HG03060 (cell line): Measurements from ENCODE around the gene ZNF792.
"Not testable (repeated sequence)": the region's sequence is repeated elsewhere in the genome, so short reads cannot be mapped to it uniquely, and the experiment has no call there.

Experiments used
- ATAC-seq: cut with Tn5 transposase; IDR thresholded peaks from one replicate; pipeline ENCODE4 v1.9.1; 2021; ENCODE audit warnings: low read depth, moderate number of reproducible peaks; ENCODE audit not compliant: unreplicated experiment

The ZNF792 gene

DNA sequence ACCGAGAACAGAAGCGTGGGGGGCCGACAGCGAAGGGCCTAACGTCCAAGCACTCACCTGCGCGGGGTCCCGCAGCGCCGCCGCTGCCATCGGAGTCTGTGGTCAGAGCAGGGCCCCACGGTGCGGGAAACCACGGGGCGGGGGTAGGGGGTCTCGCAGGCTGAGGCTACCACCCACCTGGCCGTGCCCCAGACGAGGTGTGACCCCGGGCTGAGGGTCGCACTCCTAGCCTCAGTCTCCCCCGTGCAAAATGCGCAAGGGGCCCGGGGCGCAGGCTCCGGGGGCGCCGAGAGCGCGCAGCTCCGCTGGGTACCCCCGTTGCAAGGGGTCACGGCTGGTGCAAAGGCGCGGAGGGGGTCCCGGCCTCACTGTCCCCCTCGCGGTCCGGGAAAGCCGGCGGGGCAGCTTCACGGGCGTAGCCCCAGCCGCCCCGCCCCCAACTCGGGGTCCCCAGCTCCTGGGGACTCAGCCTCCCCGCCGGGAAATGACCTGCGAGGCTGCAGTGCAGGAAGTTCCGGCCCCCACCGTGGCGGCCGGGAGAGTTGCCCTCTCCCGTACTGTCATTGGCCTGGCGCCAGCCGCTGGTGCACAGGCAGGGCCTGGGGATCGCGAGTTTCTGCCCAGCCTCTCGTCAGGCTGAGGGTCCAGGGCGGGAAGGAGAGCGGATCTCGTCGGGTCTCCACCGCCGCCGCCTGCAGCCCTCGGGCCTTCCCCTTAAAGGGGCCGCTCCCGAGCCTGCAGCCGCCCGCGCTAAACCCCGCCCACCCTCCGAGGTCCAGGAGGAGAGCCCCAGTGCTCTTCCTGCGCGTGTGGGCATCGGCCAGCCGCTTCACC is at the start of gene ZNF792:
ZNF792 (minus strand) TSS at position 657 of the 834 bp plus-strand sequence; CDS start at position 90, 567 bp downstream.
- ATAC-seq: no peak

- no peak for ATAC-seq
These were observed 49.2 kb upstream of the ZNF792 start for GRCh38 chr19:35013041-35013819.

DNA sequence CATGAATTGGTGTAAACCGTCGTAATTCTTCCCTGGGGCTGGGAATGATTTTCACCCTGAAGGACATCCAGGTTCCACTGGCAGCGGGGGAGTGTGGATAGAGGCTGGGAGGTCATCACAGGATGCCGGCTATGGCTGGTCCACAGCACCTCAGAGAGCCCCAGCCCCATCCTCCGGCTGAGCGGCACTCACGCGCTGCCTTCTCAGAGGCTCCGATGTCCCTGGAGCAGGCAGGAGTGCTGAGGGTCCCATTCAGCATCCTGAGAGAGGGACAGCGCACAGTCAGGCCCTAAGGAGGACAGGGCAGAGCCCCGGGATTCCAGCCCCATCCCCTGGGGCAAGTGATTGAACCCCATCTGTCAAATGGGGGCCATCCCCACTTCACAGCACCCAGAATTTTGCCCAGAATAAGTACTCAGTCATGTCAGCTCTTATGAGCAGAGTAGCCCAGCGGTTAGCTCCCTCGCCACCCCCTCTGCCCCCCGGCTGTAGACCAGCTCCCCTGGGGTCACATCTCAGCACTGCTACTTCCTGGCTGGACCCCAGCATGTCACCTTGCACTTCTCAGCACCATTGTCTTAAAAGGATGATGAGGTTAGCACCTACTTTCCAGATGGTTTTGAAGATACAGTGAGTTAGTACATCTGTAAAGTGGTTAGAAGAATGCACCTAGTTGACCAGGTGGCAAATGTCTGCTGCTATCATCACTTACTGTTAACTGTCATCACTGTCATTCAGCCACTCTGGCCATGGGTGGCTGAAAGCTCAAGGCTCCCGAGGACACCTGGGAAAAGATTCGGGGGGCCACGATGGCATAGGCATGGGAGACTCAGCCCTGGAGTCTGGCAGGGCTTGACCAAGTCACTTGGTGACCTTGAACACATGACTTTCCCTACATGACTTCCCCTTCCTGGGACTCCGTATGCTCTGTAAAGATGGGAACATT is 48.0 kb upstream of the ZNF792 start:
- ATAC-seq: no peak

GRCh38 chr19:35011091-35011689 is 47.2 kb upstream of the ZNF792 start:
- ATAC-seq: no peak

GRCh38 chr19:35009424-35010415 is 45.7 kb upstream of the ZNF792 start:
- ATAC-seq: no peak

GRCh38 chr19:35008891-35009341 is 44.9 kb upstream of the ZNF792 start:
- no peak for ATAC-seq

DNA sequence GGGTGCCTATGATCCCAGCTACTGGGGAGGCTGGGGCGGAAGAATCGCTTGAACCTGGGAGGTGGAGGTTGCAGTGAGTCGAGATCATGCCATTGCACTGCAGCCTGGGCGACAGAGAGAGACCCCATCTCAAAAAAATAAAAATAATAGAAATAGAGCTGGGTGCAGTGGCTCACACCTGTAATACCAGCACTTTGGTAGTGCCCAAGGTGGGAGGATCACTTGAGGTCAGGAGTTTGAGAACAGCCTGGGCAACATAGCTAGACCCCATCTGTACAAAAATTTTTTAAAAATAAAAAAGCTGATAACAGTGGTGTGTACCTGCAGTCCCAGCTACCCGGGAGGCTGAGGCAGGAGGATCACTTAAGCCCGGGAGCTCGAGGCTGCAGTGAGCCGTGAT is 43.4 kb upstream of the ZNF792 start:
- not testable (repeated sequence) for ATAC-seq

- ATAC-seq: no peak
These were observed 43.0 kb upstream of the ZNF792 start for GRCh38 chr19:35006999-35007365.

GRCh38 chr19:35006342-35006998 is 42.4 kb upstream of the ZNF792 start:
- ATAC-seq: no peak

DNA sequence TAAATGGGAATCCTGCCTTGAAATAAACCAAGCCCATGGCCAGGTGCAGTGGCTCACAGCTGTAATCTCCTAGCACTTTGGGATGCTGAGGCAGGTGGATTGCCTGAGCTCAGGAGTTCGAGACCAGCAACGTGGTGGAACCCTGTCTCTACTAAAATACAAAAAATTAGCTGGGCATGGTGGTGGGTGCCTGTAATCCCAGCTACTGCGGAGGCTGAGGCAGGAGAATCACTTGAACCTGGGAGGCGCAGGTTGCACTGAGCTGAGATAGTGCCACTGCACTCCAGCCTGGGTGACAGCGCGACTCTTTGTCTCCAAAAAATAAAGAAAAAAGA is 41.9 kb upstream of the ZNF792 start:
- not testable (repeated sequence) for ATAC-seq

GRCh38 chr19:35005256-35005977 is 41.4 kb upstream of the ZNF792 start:
- no peak for ATAC-seq

DNA sequence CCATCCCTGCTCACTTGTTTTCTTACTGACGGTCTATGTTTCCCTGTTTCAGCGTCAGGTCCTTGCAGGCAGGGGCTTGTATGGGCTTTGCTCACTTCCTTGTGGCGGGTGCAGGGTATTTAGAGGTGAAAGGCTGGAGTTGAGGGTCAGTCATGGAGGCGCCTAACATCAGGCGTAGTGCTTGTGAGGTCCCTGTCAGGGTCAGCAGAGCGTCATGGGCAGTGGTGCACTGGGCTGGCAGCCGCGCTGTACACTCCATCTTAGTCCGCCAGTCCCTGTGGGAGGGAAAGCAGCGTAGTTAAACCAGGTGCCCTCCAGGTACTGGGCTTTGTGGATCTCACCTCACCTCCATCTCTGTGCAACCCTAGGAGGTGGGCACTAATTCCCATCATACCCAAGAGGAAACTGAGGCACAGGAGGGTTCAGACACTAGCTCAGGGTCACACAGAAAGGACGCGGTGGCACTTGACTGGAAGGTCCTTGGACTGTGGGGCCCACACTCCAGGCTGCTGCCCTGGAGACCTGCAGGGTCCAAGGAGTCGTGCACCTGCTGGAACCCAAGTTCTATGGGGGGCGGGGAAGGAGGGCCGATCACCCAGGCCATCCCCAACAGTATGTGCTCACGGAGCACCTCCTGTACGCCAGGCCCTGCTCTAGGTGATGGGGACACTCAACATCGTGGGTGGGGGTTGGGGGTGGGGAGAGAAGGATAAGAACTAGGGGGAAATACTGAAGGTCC is 40.7 kb upstream of the ZNF792 start:
- ATAC-seq: no peak

GRCh38 chr19:35002037-35002535 is 38.1 kb upstream of the ZNF792 start:
- ATAC-seq: no peak

DNA sequence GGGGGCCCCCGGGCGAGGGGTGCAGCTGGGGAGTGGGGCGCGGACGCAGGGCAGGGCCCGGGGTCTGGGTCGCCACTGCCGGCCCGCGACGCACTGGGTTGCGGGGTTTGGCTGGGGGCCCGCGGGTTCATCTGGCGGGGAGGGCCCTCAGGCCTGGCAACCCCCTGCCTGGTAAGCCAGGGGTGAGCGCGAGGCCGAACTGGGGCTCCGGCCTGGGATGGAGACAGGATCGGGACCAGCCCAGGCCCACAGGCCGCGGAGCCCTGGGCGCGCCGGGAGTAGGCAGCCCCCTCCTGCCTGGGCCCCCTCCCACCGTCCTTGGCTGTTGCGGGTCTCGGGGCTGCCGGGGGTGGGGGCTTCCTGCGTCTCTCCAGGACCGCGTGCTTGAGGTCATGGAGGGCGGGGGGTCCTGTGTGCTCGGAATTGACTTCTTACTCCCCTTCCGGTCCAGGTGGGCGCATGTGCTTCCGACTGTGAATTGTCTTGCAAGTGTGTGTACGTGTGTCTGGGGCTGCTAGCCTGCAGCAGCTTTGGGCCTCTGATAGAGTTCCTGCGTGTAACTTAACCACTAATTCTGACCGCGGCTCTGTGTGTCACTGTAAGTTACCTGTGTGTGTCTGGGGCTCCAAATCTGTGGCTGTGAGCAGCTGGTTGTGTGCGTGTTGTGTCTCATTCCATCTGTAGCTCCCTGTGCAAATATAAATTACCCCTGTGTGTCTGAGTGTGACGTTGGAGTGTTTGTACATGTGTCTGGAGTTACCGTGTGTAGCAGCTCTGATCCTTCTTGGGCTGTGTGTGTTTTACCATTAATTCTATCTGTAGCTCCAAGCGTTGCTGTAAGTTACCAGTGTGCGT is 36.8 kb upstream of the ZNF792 start:
- no peak for ATAC-seq

DNA sequence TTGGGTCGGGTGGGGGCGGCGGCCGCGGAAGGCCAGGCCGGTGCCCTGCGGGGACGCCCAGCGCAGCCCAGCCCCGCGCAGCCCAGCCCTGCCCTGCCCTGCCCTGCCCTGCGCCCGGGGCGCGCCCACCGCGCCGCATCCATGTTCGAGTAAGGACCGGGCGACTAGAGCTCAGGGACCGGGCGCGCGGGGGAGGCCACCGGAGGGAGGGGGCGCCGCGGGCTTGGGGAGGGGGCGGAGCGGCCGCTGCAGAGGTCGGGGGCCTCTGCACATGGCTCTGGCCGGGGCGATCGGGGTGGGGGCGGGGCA is 36.3 kb upstream of the ZNF792 start:
- no peak for ATAC-seq
